Iris pigment epithelial cell (primary cell): ENCODE measurements around the gene RAB8B.

ENCODE experiments used
- DNase-seq: peaks from one replicate; pipeline ENCODE4 v3.0.0-alpha.2; 2011; ENCODE audit warnings: low read depth

RAB8B gene

GRCh38 chr15:63312286-63312685 is 122.9 kb downstream of the RAB8B start:
- DNase-seq = no peak

GRCh38 chr15:63313825-63314224 is 124.4 kb downstream of the RAB8B start:
- no peak for DNase-seq

GRCh38 chr15:63314409-63314808 is 125.0 kb downstream of the RAB8B start:
- no peak for DNase-seq
